PC-9 (cell line): ENCODE measurements around the gene MAU2. TPM values are rescaled to one million over a fixed set of nuclear protein-coding genes. Genes with fewer than 3 reads are reported as not detected.

Experiments
- BruUV-seq: library from RNA; stranded (reverse); fragments of 400-500 nt; replicated peaks from 2 replicates; lab custom pipeline; 2021; lab: Mats Ljungman, UMichigan
- CTCF ChIA-PET: fragments of 300-600 bp; sonication (Branson Sonifier 250); formaldehyde crosslinking; loops from one replicate; lab custom pipeline; 2022; ENCODE audit warnings: antibody characterized with exemption; lab: Charles Lee
- POLR2A ChIA-PET: fragments of 300-600 bp; sonication (Branson Sonifier 250); formaldehyde crosslinking; loops from one replicate; lab custom pipeline; 2022; ENCODE audit warnings: antibody characterized with exemption; ENCODE audit not compliant: unreplicated experiment; lab: Charles Lee
- DNase-seq, 2 experiments: peaks; one replicate each; pipeline versions ENCODE4 v3.0.0 to v3.0.0-alpha.2; 2015 to 2022; ENCODE audit warnings: mixed read lengths in 1 of 2
- H2AFZ ChIP-seq: fragments of 200-600 bp; sonication (generic); 2 replicates; pipeline ENCODE4 v1.8.1; 2017; ENCODE audit warnings: antibody characterized with exemption
- H3F3A ChIP-seq: fragments of 200-600 bp; sonication (generic); 2 replicates; pipeline ENCODE4 v1.8.1; 2017; ENCODE audit warnings: antibody characterized with exemption, mild to moderate bottlenecking, low read depth; ENCODE audit not compliant: insufficient read depth
- H3K27ac ChIP-seq: fragments of 200-600 bp; sonication (generic); 2 replicates; pipeline ENCODE4 v1.6.1; 2016; ENCODE audit warnings: mixed run types
- H3K27me3 ChIP-seq: fragments of 200-600 bp; sonication (generic); 2 replicates; pipeline ENCODE4 v1.6.1; 2016; ENCODE audit warnings: low read depth, mixed run types; ENCODE audit not compliant: insufficient read depth
- H3K36me3 ChIP-seq: fragments of 200-600 bp; sonication (generic); 2 replicates; pipeline ENCODE4 v1.6.1; 2016; ENCODE audit warnings: low read depth, mixed run types
- H3K4me1 ChIP-seq: fragments of 200-600 bp; sonication (generic); replicated peaks from 2 replicates; pipeline ENCODE4 v1.6.1; 2016; ENCODE audit warnings: mixed run types; ENCODE audit not compliant: insufficient read depth
- H3K4me2 ChIP-seq: fragments of 200-600 bp; sonication (generic); 2 replicates; pipeline ENCODE4 v1.6.1; 2017; ENCODE audit warnings: mixed run types
- H3K4me3 ChIP-seq: fragments of 200-600 bp; sonication (generic); 2 replicates; pipeline ENCODE4 v1.6.1; 2016; ENCODE audit warnings: mixed run types
- H3K79me2 ChIP-seq: fragments of 200-600 bp; sonication (generic); 2 replicates; pipeline ENCODE4 v1.6.1; 2017; ENCODE audit warnings: low read depth, mixed run types
- H3K9me2 ChIP-seq: fragments of 200-600 bp; sonication (generic); 2 replicates; pipeline ENCODE4 v1.8.1; 2017; ENCODE audit warnings: mild to moderate bottlenecking; ENCODE audit not compliant: insufficient read depth
- H3K9me3 ChIP-seq: fragments of 200-600 bp; sonication (generic); 2 replicates; pipeline ENCODE4 v1.8.1; 2016; ENCODE audit warnings: low read depth; ENCODE audit not compliant: insufficient read depth
- H4K20me1 ChIP-seq: fragments of 200-600 bp; sonication (generic); 2 replicates; pipeline ENCODE4 v1.8.1; 2017; ENCODE audit not compliant: insufficient read depth
- EZH2 ChIP-seq: fragments of 200-600 bp; sonication (generic); IDR thresholded peaks from 2 replicates; pipeline ENCODE4 v1.8.0; 2017; ENCODE audit warnings: antibody characterized with exemption, low read depth
- intact Hi-C: fragments of 100-400 bp; cut with micrococcal nuclease; formaldehyde crosslinking; loops from one replicate; pipeline ENCODE4 v1.10.0; 2022; ENCODE audit not compliant: unreplicated experiment
- total RNA-seq: library from RNA; stranded (reverse); gene quantifications from 2 replicates; pipeline ENCODE4 v1.2.3, GENCODE V29; 2021
- TF ChIP-seq, protein P1 (sequence below): fragments of 200-600 bp; sonication (generic); conservative IDR thresholded peaks from 2 replicates; pipeline ENCODE4 v1.6.1; 2017; ENCODE audit warnings: mixed run types, antibody characterized with exemption, mild to moderate bottlenecking, moderate library complexity

Gene MAU2
- total RNA-seq, 1 experiment from 2014 or later = 46.1 TPM

DNA sequence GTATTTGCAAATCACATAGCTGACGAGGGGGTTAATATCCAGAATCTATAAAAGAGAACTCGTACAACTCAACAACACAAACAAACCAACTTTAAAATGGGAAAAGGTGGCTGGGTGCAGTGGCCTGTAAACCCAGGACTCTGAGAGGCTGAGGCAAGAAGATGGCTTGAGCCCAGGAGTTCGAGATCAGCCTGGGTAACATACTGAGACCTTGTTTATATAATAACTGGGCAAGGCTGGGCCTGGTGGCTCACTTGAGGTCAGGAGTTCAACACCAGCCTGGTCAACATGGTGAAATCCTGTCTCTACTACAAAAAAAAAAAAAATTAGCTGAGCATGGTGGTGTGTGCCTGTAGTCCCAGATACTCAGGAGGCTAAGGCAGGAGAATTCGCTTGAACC, 25.7 kb upstream of the MAU2 start:
- DNase-seq = no peak
- Histone ChIP-seq H3K79me2 (no peaks in the 10 kb centered on the region), H3F3A (no peaks in the 10 kb centered on the region), H3K36me3 (peaks cover 14% of the 10 kb centered on the region), H3K4me1 (no peaks in the 10 kb centered on the region), H3K27me3 (no peaks in the 10 kb centered on the region), H3K27ac (no peak overlapping the region), H3K4me2 (no peak overlapping the region), H2AFZ (no peak overlapping the region), H3K4me3 (no peak overlapping the region), H4K20me1 (no peaks in the 10 kb centered on the region; the same call in 1 of the 2 replicates), H3K9me3 (no peaks in the 10 kb centered on the region), H3K9me2 (no peaks in the 10 kb centered on the region)
- intact Hi-C loops = no loop called here
- no peak for TF ChIP-seq EZH2
- TF ChIP-seq, protein P1, sequence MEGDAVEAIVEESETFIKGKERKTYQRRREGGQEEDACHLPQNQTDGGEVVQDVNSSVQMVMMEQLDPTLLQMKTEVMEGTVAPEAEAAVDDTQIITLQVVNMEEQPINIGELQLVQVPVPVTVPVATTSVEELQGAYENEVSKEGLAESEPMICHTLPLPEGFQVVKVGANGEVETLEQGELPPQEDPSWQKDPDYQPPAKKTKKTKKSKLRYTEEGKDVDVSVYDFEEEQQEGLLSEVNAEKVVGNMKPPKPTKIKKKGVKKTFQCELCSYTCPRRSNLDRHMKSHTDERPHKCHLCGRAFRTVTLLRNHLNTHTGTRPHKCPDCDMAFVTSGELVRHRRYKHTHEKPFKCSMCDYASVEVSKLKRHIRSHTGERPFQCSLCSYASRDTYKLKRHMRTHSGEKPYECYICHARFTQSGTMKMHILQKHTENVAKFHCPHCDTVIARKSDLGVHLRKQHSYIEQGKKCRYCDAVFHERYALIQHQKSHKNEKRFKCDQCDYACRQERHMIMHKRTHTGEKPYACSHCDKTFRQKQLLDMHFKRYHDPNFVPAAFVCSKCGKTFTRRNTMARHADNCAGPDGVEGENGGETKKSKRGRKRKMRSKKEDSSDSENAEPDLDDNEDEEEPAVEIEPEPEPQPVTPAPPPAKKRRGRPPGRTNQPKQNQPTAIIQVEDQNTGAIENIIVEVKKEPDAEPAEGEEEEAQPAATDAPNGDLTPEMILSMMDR = no peak
- ChIA-PET POLR2A (no interaction called here), CTCF (no interaction called here)
- no TSS peak for BruUV-seq

DNA sequence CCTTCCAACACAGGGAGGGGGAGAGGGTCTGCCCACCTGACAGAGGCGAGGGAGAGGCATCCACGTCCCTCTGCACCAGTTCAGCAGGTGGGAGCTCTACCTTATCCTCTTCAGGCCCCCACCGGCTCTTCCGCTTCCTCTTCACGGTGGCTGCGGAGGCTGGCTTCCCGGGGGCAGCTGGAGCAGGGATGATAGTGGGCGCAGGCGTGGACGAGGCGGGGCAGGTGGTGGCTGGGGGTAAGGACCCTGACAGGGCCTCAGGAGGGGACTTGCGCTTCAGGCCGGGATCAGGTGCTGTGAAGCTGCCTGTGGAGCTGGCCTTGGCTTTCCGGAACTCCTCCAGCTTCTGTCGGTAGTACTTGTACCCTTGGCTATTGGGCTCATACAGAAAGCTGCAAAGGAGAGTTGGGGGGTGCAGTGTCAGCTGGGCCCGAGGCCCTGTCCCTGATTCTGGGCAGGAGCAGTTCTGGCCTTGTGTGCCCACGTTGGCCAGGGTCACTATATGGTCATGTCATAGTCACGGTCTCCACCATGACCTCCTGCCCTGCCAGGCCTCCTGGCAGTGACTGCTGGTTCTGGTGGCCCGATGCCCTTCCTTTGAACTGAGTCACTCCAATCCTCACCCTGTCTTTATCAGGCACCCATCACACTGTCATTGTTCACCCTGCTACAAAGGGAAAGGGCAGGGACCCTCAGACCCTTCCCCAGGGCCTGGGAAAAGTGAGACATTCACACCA, 23.5 kb upstream of the MAU2 start:
- H3K36me3 ChIP-seq = peaks cover 18% of the 10 kb centered on the region
- no peak overlapping the region for H2AFZ ChIP-seq
- H3K4me2 ChIP-seq = no peak overlapping the region
- POLR2A ChIA-PET = no interaction called here
- H3K27ac ChIP-seq = no peak overlapping the region
- intact Hi-C loops = no loop called here
- H3K4me3 ChIP-seq = no peak overlapping the region
- H3K9me2 ChIP-seq = no peaks in the 10 kb centered on the region
- no peaks in the 10 kb centered on the region for H3K9me3 ChIP-seq
- CTCF ChIA-PET = no interaction called here
- no peaks in the 10 kb centered on the region for H3F3A ChIP-seq
- no peak for DNase-seq
- no peaks in the 10 kb centered on the region for H3K4me1 ChIP-seq
- no peak for TF ChIP-seq EZH2
- TF ChIP-seq, protein P1 = no peak
- no peaks in the 10 kb centered on the region for H3K27me3 ChIP-seq
- no peaks in the 10 kb centered on the region; the same call in 1 of the 2 replicates for H4K20me1 ChIP-seq
- no peaks in the 10 kb centered on the region for H3K79me2 ChIP-seq
- no TSS peak for BruUV-seq

DNA sequence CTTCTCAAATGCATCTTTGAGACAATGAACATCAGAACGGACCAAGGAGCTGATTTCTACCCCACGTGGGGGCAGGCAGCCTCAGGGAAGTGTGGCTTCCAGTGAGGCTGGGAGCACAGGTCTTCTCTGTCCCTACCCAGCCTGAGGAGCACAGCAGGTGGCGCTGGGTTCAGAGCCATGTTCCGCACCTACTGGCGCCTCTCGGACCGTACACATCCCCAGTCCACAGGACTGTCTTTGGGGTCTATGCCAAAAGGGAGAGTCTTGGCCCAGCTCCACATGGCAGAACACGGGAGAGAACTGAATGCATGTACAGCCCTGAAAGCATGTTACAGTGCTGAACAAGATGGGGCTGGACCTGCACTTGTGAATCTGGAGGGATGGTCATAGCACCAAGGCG, 22.9 kb upstream of the MAU2 start:
- H3K9me3 ChIP-seq = no peaks in the 10 kb centered on the region
- H3K36me3 ChIP-seq = peaks cover 19% of the 10 kb centered on the region
- no peak for DNase-seq
- no peaks in the 10 kb centered on the region for H3K9me2 ChIP-seq
- H3K27me3 ChIP-seq = no peaks in the 10 kb centered on the region
- no peak overlapping the region for H3K4me2 ChIP-seq
- no peaks in the 10 kb centered on the region; the same call in 1 of the 2 replicates for H4K20me1 ChIP-seq
- no peak overlapping the region for H3K27ac ChIP-seq
- no TSS peak for BruUV-seq
- H3K79me2 ChIP-seq = no peaks in the 10 kb centered on the region
- no peak overlapping the region for H3K4me3 ChIP-seq
- no peaks in the 10 kb centered on the region for H3K4me1 ChIP-seq
- no peaks in the 10 kb centered on the region for H3F3A ChIP-seq
- TF ChIP-seq, protein P1 = no peak
- no peak for TF ChIP-seq EZH2
- POLR2A ChIA-PET = no interaction called here
- intact Hi-C loops = no loop called here
- H2AFZ ChIP-seq = no peak overlapping the region
- CTCF ChIA-PET = no interaction called here
